HG03103 (cell line): ENCODE results near the gene NADSYN1.

Experiments
- ATAC-seq: cut with Tn5 transposase; IDR thresholded peaks from one replicate; pipeline ENCODE4 v1.9.1; 2021; ENCODE audit warnings: low read depth; ENCODE audit not compliant: unreplicated experiment

The NADSYN1 gene

DNA sequence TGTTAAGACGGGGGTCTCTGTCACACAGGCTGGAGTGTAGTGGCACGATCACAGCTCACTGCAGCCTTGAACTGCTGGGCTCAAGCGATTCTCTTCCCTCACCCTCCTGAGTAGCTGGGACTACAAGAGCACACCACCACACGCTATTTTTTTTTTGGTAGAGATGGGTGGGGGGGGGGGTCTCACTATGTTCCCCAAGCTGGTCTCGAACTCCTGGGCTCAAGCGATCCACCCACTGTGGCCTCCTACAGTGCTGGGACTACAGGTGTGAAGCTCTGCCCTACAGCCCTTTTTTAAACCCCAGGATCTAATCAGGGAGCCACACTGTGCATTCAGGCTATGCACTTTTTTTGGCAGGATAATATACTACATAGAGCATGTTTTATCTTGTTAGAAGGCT lies 3.4 kb upstream of the NADSYN1 start:
- no peak for ATAC-seq

DNA sequence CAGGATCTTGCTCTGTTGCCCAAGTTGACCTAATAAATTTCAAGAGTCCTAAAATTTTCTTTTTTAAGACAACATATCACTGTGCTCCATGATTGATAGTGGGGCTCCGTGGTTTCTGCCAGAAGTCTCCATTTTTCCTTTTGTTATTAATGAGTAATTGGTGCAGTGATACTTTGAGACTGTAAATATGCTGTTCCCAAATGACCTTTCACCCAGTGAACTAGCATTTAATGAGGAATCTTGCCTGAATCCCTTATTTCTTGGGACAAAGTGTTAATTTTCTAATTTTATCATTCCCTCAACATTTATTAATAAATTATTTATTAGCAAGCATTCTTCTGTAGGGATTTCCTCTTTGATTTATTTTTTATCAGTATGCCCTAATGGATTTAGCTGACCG lies 2.5 kb upstream of the NADSYN1 start:
- no peak for ATAC-seq

DNA sequence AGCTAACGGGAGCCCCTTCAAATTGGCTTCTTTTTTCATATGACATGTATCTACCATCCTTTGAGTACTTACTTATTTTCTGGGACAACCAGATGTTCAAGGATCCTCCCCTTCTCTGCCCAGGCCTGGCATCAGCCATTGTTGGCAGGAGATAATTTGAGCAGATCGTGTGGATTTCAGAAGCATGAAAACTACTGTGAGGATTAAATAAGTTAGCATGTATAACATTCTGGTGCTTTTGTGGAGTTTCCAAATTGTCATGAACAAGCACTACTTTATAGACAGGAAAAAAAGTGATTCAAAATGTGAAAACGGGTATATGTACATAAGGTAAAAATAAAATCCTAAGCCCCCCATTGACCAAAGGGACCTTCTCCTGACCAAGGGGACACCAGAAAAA lies 2.1 kb upstream of the NADSYN1 start:
- ATAC-seq = no peak

DNA sequence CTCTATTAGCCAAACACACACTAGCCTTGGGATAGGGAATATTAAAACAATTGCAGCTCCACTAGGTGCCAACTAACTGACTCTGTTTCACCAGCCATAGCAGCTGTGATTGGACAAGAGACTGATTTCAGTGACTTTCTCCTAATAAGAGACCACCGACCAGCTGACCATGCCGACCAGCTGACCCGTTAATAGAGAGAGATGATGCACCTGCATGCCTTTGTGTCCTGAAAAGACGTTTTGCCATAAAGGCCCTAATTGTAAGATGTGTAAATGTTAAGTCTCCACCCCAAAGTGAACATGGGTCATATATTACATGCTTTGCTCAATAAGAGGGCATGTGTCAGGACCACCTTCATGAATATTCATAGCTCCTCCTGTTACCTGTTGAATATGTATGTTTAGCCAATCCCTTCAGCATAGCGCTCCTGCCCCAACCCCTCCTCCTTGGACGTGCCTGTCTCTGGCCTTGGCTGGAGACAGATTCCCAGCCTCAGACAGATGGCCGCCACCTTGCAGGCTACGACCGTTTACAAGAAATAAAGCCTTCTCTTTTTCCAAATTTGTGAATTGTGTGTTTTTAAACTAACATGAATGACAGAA lies 1.3 kb upstream of the NADSYN1 start:
- ATAC-seq = no peak

DNA sequence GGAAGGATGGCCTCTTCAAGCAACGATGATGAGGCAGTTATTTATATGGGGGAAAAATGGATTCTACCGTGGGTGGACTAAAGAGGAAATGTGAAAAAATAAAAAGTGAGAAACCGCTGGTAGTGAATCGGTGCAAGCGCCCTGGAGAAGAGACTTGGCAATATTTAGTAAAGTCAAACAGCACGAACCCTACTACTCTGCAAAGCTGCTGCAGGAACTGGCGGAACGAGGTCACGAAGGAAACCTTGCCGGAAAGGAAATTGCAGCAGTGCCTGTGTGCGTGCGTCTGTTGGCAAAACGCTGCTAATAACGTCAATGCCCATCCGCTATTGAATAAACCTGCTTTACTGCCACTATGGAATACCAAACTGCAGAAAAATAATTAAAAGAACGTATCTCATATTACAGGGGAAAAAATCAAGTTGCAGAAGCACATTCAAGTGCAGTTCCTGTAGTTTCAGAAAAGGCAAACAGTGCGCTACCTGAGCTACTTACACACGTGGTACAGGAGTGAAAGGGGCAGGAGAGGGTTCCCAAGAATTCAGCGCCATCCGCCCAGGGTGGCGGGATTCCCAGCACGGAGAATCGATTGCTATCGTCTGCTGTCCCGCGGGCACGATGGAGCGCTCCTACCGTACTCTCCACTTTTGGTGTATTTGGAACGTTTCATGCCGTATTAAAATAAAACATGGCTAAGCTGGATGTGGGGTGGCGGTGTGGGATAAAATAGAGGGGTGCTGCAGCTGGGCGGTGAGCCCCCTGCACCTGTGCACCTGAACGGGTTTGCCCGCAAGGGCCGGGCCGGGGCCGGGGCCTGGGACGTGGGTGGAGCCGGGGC lies 585 bp upstream of the NADSYN1 start:
- no peak for ATAC-seq

DNA sequence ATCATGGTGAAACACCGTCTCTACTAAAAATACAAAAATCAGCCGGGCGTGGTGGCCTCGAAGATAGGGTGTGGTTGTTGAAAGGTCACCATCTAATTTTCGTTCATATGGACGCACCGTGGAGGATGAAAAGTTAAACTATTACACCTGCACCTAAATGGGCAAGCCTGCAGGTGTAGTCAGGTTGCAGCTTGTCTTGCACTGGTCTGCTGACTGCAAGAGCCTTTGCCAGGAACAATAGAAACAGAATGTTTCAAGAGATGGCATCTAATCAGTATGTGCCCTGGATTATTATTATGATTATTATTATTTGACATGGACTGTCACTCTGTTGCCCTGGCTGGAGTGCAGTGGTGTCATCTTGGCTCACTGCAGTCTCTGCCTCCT lies 908 bp downstream of the NADSYN1 start:
- no peak for ATAC-seq

DNA sequence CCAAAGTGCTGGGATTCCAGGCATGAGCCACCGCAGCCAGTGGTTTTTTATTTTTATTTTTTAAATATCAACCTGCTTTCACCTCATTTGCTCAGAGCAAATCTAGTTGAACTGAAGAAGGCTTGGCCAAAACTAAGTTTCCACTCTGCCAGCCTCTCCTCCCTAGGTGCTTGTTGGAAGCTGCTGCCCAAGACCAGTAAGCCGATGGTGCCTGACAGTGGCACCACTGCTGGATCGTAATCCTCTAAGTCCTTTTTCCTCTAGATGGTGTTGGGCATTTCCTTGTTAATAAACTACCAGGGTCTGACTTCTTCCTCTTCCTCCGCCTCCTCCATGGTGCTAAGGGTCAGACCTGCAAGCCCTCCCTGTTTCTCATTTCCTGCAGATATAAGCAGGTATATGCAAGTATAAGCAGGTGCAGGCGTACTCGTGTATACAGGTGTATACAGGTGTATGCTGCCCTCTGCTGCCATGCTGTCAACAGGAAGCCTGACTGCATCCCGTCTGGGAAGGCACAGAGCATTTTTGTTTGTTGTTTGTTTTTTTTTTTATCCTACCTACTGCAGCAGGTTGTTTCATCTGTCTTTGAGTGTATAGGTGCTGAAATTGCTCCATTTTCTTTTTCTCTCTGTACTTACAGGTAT lies 1.6 kb downstream of the NADSYN1 start:
- ATAC-seq = no peak

DNA sequence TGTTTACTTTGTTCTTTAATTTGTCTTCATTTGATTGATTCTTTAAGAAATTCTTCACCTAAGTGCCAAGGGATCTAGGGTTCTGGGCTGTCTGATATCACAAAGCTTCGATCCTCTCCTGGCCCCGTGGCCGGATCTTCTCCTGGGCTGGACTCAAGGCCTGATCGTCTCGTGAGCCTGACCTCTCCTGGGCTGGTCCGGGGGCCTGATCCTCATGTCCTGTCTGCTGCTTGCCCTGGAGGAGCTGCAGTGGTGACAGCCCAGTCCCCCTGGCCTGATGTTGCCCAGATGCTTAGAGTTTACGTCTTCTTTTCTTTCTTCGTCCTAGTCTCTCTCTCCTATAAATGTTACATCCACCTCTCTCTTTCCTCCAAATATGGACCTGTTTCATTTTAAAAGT lies 3.3 kb downstream of the NADSYN1 start:
- ATAC-seq = no peak

DNA sequence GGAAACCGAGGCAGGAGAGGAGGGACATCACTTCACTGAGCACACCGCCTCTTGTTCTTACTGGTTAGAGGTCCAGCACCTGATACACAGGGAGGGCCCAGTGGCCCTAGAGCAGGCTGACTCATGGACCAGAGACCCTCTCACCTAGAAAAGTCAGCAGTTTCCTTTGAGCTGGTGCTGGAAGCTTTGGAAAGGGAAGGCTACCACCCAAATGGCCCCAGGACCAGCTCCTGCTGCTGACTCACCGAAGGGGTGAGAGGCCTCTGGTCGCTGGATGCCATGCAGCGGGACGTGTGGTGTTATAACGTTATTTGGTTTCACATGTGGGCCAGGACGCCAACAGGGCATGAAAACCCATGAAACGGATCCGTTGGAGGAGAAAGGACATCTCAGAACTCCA lies 3.8 kb downstream of the NADSYN1 start:
- no peak for ATAC-seq

DNA sequence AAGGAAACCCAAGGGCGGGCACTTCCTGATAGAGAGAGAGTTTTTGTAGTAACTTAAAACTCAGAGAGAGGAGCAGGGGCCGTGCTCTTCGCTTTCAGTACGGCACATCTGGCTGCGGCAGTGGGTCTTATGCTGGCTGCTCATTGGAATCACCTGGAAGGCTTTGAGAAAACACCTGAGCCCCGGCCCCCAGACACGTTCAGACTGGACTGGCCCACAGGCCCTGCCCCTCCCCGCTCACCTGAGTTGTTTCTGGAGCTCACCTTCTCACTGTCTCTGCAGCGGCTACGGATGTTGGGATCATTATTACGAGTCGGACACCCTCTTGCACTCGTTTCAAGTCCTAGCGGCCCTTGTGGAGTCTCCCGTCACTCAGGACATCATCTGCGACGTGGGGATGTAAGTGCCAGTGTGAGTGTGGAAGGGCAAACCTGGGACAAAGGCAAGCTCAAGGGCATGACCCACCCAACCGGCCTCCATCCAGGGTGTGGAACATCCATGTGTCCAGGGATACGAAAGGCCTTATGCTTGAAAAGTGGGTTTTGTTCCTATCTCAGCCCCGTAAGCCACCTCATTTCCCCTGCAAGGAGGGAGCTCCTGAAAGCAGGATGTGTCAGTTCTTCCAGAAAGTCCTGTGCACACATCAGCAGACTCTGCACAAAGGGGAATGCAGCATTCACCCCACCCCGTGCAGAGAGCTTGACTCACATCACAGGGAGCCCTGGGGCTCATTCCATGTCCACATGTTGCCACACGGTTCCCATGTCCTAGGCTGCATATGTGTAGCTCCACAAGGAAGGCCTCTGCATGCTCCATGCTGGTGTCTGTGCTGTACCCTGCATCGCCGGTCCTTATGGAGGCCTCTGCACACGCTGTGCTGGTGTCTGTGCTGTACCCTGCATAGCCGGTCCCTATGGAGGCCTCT lies 5.4 kb downstream of the NADSYN1 start:
- no peak for ATAC-seq

DNA sequence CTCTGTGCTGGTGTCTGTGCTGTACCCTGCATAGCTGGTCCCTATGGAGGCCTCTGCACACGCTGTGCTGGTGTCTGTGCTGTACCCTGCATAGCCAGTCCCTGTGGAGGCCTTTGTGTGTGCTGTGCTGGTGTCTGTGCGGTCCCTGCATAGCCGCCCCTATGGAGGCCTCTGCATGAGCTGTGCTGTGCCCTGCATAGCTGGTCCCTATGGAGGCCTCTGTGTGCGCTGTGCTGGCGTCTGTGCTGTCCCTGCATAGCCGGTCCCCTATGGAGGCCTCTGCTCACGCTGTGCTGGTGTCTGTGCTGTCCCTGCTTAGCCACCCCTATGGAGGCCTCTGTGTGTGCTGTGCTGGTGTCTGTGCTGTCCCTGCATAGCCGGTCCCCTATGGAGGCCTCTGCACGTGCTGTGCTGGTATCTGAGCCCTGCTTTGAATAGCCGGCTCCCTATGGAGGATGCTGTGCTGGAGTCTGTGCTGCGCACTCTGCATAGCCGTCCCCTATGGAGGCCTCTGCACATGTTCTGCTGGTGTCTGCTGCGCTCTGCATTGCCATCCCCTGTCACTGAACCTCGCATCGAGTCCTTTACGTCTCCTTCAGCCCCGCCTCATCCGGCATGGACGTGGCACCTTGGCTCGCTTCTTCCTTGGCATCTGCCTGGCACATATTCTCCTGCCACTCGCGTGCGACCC lies 6.2 kb downstream of the NADSYN1 start:
- no peak for ATAC-seq

DNA sequence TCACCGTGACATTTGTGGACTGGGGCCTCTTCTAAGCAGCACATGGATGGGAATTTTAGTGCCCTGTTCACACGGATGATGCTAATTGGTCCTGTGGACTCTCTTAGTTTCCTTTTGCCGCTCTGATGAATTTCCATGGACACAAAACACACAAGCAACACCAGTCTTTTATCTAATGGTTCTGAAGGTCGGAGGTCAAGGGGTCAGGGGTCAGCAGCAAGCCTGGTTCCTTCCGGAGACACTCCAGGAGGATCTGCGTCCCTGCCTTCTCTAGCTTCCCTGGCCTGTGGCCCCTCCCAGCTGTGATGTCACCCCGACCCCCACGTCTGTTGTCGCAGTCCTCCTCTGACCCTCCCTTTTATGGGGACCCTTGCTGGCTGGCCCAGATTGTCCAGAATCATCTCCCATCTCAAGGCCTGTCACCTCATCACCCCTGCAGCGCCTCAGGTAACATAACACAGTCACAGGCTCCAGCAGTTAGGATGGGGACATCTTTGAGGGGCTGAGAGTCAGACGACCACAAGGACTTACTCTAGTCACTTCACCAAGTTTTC lies 6.8 kb downstream of the NADSYN1 start:
- no peak for ATAC-seq

DNA sequence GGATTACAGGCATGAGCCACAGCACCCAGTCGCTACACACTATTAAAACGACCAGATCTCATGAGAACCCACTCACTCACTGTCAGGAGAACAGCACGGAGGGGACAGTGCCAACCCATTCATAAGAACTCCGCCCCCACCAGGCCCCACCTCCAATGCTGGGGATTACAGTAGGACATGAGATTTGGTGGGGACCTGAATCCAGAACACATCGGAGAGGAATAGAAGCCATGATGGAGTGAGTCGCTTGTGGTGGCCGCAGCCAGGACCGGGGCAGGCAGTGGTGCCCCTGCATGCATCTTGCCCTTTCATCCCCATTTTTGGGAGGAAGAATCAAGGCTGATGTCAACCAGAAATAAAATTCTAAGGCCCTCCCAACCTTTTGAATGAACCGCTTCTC lies 8.7 kb downstream of the NADSYN1 start:
- no peak for ATAC-seq

DNA sequence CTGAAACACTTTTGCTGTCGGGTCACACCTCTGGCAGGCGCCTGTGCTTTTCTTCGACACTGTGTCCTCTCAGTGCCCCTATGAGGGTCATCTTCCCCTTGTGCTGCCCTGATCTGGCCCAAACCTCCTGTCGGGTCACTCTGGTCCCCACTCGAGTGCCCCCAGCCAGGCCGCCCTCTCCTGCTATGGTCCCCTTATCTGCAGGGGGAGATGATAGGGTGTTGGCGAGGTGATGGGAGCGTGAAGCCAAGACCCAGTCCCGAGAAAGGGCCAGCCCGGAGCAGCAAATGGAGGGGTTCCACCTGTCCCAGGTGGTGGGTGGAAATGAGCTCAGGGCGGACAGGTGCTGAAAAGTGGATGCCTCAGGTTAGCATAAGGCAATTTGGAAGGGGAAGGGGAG lies 9.7 kb downstream of the NADSYN1 start:
- ATAC-seq = no peak

DNA sequence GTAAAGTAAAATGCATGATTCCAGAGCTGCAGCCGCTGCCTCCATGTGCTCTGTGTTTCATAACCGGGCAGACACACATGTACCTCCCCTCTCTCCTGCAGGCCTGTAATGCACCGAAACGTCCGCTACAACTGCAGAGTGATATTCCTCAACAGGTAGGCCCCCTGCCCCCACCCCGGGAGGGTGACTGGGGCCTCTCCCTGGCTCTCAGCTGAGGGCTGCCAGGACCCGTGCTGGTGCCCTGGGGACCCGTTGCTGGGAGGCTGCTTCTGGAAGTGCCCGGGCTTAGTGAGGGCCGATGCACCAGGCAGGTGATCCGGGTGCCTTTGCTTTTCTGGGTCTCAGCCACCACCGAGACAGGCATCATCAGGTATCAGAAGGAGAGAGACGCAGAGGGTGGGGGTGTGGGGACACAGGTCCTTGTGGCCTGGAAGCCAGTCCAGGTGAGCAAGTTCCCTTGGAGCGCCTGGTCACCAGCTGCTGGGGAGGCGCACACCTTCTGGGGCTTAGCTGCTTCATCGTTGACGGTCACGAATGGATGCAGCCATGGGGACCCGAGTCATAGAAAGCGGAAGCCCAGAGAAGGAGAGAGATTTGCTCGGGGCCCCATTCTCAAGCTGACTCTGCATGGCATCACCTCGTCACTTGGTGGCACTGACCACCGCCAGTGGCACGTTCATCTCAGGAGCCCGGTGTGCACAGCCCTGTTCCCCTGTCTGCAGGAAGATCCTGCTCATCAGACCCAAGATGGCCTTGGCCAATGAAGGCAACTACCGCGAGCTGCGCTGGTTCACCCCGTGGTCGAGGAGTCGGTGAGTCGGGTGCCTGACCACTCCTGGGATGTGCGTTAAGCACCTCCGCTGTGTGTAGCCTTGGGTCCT lies 10.6 kb downstream of the NADSYN1 start:
- no peak for ATAC-seq

DNA sequence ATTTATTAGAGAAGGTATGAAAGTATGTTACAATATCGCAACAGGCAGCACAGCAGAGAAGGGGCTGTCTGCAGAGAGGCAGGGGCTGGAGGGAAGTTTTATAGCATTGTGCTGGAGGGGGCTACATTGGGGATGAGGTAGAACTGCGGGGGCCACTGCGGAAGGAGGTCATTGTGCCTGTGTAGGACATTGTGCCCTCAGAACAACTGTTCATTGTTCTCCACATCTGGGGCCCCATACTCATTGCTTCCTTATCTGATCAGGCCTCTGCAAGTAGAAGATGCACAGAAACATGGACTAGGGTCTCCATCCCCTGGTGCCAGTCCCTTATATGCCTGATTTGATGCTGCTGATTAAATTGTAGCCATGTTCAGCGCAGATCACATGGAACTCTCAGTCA lies 12.1 kb downstream of the NADSYN1 start:
- ATAC-seq = no peak

DNA sequence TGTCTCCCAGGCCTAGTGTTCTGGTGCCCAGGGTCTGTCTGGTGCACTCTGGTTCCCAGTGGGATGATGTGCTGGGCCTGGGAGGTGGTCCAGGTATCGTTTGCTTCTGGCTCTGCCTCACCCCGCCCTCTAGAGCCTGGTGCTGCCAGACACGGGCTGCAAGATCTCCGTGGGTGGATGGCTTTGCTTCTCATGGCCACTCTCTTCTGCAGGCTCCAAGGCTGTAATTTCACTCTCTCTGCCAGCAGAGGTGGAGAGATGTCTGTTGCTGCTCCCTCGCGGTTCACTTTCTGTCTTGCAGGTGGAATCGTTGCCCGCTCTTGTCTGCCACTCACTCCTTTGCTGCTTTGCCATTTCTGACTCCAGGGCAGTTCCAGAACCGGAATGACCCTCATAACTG lies 13.4 kb downstream of the NADSYN1 start:
- ATAC-seq = no peak

DNA sequence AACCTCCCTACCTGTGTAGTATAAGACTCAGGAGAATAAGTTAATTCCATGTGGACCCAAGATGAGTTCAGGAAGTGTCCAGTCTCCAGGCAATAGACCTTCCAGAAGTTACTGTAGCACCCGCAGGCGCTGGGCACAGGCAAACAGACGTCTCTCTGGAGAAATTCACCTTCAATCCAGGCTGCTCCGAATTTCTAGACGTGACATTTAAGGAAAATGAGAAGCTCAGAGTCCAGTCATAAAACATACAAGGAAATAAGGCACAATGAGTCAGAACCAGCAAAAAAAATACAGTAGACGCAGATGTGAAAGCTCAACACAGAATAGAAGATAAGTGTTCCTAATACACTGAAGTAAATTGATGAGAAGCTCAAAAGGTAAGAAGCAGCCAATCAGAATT lies 14.2 kb downstream of the NADSYN1 start:
- no peak for ATAC-seq

DNA sequence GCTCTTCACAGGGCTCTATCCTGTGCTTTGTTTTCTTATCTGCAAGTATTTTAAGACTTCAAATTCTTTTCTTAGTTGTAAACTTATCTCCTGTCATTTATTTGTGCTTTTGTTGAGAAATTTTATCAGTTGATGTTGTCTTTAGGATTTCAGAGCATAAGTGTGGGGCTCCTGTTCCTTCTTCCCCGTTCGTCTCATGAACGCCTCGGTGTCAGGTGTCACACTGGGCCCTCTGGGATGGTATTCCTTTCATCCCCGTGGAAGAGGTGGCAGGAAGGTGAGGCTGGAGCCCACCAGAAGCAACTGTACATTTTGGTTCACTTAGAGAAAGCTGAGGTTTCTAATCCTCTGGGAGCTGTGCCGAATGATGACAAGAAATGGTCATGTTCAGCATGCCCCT lies 17.9 kb downstream of the NADSYN1 start:
- no peak for ATAC-seq
